Measurements from ENCODE around the gene CPN1. TPM values are rescaled to one million over a fixed set of nuclear protein-coding genes. Genes with fewer than 3 reads are reported as not detected.

The CPN1 gene
- polyA plus RNA-seq, 3 donors: 2.3 to 3.8 (median 3.8) TPM

DNA sequence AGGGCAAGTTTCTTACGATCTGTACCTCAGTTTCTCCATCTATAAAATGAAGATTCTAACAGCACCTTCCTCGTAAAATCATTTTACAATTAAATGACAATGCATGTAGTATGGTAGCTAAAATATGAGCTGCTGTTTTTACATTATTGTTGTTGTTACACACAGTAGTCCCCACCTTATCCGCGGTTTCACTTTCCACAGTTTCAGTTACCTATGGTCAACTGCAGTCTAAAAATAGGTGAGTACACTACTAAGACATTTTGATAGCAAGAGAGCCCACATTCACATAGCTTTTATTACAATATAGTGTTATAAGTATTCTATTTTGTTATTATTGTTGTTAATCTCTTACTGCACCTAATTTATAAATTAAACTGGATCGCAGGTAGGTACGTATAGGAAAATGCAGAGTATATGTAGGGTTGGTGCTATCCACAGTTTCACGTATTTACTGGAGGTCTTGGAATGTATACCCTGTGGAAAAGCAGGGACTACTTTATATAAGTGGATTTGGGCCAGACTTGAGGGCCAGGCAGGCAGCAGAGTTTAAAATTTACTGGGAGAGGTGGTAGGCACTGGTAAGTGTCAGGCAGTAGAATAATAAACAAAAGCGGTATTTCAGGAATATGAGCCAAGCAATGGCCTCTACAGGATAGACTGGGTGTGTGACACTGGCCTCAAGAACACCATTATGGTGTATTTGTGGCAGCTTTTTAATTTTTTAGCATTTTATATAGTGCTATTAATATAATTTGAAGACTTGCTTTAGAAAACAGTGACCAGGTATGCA, 82.2 kb downstream of the CPN1 start:
- DNase-seq: no peak

DNA sequence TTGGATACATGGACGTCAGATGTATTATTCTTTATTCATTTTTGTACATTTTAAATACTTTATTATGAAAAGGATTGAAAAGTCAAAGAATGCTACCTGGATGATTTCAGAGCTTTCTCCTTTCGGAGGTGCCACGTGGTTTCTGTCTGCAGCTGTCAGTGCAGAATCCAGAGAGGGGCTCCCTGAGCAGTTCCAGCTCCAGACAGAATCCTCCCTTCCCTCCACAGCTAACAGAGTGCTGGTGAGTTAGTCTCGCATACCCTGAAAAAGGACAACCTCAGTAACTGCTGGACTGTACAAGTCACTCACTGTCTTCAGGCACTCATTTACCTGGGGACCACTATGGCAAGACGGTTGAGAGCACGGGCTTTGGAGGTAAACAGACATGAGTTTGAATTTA, 82.8 kb downstream of the CPN1 start:
- DNase-seq: no peak

DNA sequence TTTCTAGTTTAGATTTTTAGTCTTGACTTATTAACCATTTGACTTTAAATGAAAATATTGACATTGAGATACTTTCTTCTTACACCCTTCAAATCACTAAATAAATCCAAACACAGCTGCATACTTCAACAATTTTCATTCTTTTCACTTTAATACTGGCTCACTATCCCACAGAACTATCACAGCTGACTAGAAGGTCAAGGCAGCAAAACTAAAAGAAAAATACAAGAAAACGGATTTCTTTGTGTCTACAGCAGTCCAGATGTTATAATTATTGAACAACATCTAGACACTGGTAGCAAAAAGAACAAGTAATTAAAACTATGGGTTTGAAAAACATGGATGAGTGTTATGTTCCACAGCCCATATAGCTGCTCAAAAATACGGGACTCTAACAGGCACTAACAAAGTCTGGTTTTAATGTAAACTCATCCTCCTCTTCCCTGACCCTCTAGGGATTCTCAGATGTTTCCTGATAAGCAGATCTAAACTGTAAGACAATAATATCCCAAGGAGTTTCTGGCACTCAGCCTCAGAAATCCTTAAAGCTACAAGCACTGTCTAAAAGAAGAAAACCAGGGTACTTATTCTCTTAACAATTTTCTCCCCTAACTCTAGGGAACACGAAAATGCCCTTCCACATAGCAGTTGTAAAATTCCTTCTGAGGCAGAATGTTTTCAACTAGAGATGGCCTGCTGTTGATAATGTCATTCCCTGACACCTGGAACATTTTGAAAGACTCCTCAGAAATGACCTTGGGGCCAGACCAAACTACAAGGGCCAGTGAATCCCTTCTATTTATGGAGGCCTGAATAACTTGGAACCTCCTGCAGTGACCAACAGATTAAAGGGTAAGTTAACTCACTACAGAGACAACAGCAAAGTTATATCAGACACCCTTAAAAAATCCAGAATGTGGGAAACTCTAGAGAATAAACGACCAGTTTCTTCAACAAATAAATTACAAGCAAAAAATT, 84.7 kb downstream of the CPN1 start:
- DNase-seq: no peak

GRCh38 chr10:99995713-99996112, 86.0 kb downstream of the CPN1 start:
- DNase-seq: no peak

DNA sequence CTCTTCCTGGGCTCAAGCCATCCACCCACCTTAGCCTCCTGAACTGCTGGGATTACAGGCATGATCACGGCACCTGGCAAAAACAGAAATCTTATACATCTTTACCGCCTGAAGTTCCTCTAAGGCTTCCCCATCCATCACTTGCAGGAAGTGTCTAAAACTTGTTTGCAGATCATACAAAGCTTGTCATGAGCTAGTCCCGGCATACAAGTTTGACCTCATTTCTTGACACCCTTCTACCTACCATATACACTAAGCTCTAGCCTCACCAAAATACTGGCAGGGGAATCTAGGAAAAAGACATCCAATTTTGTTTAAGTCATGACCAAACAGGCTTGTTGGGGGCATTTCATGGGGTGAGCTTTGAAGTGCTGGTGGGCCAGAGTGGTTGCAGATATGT, 86.4 kb downstream of the CPN1 start:
- no peak for DNase-seq

- no peak for DNase-seq
Measured at GRCh38 chr10:99994801-99995200, 86.9 kb downstream of the CPN1 start.

DNA sequence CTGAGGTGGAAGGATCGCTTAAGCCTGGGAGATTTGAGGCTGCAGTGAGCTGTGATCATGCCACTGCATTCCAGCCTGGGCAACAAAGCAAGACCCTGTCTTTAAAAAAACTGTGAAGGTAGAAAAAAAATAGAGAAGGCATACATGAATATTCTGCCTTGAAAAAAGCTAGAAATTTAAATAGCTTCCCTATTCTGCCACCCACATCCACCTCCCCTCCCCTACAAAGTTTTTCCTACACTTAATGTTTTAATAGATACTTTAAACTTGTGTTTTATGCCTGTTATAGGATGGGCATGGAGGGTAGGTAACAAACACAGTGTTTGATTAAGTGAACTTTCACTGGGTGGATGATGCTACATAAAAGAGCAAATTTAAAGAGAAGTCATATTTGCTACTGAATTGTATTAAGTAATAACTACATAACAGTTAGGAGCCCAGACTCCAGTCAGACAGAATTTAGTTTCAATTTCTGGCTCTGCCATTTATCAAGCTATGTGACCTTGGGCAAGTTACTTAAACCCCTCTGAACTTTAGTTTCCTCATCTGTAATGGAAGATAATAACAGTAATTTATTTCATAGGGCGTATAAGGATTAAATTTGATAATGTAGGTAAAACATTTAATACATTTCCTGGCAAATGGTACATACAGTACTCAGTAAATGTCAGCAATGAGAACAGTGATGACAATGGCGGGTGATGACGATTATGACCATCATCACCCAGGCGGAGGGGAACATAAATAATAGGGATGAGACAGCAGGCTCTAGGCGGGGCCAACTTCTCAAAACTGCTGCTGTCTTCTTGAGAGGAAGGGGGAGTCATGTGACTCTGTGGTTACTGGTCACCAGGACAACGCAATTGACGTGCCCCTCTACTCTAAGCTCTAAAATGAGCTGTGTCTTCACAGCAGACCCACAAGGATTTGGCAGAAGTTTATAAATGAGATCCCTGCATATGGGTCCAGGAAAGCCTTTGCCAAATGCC, 87.7 kb downstream of the CPN1 start:
- DNase-seq: no peak

Other genes starting within 250 kb of the CPN1 start
- gene DNMBP, start 71.9 kb downstream of the CPN1 start, polyA plus RNA-seq (ENCODE audit: insufficient read length in 3 of 3): 10 to 100 TPM; 32.7 to 43.6 (median 35.4) TPM
- 10 to 100 TPM; 51.0 to 52.8 (median 52.0) TPM for gene ERLIN1, start 104.2 kb upstream of the CPN1 start, polyA plus RNA-seq (ENCODE audit: insufficient read length in 3 of 3)
- 10 to 100 TPM; 24.3 to 30.2 (median 29.3) TPM for gene CHUK, start 147.7 kb upstream of the CPN1 start, polyA plus RNA-seq (ENCODE audit: insufficient read length in 3 of 3)
- gene CWF19L1, start 185.8 kb upstream of the CPN1 start, polyA plus RNA-seq (ENCODE audit: insufficient read length in 3 of 3): 10 to 100 TPM; 27.2 to 35.0 (median 31.5) TPM
- gene BLOC1S2, start 204.8 kb upstream of the CPN1 start, polyA plus RNA-seq (ENCODE audit: insufficient read length in 3 of 3): 10 to 100 TPM; 32.9 to 36.3 (median 34.7) TPM
- gene PKD2L1, start 248.4 kb upstream of the CPN1 start, polyA plus RNA-seq (ENCODE audit: insufficient read length in 3 of 3): under 1 TPM in 2 of 3 donors, not detected in 1; 0.11 to 0.47 TPM

Measured in renal pelvis (tissue), 4 donors.